D721Med (cell line): ENCODE measurements around the gene SMIM45.

Experiments
- DNase-seq: peaks from one replicate; pipeline ENCODE4 v3.0.0; 2011; ENCODE audit warnings: low spot score; ENCODE audit not compliant: insufficient read length
- FAIRE-seq: peaks from 2 replicates; lab custom pipeline; 2011; peaks lifted over from hg19 to GRCh38; lab: Jason Lieb, UNC
- TF ChIP-seq, protein P1 (sequence below): IDR thresholded peaks from 2 replicates; pipeline ENCODE4 v1.5.1; 2012; ENCODE audit warnings: mild to moderate bottlenecking, control low read depth; ENCODE audit not compliant: insufficient read depth; ENCODE audit errors: missing control alignments

Gene SMIM45

DNA sequence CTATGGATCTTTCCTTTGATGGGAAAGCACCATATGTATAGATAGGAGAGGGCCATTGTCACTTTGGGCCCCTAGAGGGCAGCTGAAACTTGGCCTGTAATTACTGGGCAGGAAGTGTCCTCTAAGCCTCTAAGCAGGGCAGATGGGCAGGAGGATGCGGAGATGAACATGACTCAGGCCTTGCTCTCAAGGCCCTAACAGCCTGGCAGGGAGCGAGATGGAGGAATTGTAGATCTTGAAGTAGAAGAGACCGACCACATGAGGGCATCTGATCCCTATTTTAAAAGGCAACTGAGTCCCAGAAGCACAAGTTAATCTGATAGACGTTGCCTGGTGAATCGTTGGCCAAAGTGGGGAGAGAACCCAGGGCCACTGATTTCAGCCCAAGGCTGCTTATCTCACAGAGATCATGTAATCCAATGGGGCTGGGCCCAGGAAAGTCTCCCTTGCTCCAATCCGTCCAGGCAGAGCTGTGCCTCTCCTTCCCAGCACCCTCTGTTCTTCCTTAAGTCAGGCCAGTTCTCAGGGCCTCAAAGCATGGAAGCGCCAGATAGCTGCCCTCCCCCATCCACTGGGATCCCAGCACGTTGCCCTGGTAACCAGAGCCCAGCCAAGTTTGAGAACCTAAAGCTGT is 14.8 kb downstream of the SMIM45 start:
- DNase-seq, result no peak
- no peak for FAIRE-seq
- TF ChIP-seq, protein P1, sequence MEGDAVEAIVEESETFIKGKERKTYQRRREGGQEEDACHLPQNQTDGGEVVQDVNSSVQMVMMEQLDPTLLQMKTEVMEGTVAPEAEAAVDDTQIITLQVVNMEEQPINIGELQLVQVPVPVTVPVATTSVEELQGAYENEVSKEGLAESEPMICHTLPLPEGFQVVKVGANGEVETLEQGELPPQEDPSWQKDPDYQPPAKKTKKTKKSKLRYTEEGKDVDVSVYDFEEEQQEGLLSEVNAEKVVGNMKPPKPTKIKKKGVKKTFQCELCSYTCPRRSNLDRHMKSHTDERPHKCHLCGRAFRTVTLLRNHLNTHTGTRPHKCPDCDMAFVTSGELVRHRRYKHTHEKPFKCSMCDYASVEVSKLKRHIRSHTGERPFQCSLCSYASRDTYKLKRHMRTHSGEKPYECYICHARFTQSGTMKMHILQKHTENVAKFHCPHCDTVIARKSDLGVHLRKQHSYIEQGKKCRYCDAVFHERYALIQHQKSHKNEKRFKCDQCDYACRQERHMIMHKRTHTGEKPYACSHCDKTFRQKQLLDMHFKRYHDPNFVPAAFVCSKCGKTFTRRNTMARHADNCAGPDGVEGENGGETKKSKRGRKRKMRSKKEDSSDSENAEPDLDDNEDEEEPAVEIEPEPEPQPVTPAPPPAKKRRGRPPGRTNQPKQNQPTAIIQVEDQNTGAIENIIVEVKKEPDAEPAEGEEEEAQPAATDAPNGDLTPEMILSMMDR, result peak; percentile 41

DNA sequence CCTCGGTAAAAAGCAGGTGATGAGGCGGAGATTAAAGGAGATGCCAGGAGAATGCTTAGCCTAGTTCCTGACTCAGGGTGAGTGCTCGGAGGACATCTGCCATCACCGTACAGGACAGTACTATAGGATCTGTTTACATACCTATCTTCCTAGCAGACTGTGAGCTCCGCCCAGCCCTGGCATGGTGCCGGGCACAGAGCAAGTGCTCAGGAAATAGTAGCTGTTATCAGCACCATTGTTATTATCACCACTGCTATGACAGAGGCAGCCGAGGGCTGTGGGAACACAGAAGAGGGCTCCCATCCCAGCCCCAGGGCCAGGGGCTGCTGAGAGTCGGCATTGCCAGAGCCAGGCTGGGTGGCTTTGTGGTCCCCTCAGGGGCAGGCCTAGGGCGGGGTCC is 16.7 kb downstream of the SMIM45 start:
- DNase-seq (no peak), FAIRE-seq (no peak)
- TF ChIP-seq, protein P1, result no peak

DNA sequence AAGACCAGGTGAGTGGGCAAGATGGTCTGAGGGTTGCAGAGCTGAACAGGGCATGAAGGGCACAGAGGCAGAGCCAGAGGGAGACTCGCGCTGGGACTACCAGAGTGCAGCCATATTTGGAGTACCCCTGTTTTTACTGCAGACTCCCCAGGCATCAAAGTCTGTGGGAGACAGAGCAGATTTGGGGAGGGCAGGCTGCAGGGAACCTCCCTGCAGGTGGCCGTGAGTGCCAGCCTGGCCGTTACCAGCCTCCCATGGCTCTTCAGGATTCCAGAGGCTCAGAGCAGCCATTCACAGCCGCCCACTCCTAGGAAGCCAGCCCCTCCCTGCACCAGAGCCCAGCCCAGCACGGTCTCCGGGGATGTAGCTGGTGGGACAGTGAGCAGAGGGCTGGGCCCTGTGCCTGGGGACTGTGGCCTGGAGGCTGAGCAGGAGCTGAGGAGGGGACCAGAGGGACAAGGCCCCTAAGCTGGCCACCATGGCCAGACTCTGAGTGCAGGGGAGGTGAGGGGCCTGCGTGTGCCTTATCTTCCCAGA is 17.2 kb downstream of the SMIM45 start, which contains the start of gene SEPTIN3:
Gene SEPTIN3, plus strand, starts transcription at position 334 of the 537 bp plus-strand sequence. CDS start 2,050 bp downstream, outside the sequence.
- FAIRE-seq (no peak), DNase-seq (no peak)
- TF ChIP-seq, protein P1, result no peak

DNA sequence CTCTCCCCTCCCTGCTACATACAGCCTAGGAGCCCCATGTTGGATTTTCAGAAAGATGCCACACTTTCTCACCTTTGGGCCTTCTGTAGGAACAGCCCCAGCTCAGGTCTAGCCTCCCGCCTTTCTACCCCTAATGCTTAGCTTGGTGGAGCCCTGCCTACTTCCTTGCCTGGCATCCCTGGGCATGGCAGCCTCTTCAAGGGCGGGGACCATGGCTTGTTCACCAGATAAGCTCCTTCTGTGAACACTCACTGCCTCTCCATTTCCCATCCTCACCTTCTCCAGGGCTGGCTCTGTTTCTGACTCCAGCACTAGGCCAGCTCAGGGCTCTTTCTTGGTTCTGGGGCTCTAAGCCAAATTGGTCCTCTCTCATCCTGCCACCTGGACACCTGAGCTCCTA is 18.7 kb downstream of the SMIM45 start:
- TF ChIP-seq, protein P1, result no peak
- no peak for FAIRE-seq
- no peak for DNase-seq

DNA sequence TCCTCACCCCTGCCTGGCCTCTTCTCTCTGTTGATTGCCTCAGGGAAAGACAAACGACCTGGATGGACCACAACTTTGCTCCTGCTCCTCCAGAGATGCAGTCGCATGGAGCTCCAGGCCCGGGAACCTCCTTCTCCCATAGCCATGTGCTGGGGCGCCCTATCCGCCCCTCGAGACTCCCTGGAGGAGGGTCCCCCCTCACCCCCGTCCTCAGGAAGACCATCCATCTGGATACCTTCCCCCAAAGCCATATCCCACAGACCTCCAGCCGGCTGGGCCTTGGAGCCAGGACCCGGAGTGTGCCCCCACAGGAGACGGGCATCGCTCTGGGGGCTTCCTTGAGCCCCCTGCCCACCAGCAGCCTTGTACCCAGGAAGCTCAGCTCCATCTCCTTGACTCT is 19.5 kb downstream of the SMIM45 start:
- DNase-seq, result no peak
- TF ChIP-seq, protein P1, result no peak
- no peak for FAIRE-seq

DNA sequence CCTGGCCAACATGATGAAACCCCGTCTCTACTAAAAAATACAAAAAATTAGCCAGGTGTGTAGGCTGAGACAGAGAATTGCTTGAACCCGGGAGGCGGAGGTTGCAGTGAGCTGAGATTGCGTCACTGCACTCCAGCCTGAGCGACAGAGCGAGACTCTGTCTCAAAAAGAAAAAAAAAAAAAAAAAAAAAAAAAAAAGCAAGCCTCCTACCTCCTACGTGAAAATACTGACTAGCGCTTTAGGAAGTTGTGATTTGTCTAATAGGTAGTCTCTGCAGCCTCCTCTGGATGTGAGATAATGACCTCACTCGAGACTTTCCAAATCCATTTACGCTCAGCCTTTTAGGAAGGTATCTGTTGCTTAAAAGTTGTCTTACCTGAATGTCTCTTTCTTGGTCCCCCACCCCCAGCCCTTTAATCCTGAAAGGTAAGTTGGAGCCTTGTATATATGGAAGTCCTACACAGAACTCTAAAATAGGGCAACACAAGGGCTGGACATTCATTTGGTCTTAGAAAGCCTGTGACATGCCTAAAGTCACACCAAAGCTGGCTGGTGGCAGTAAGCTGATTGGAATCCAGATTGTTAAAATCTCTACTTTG is 22.8 kb downstream of the SMIM45 start:
- DNase-seq, result no peak
- TF ChIP-seq, protein P1, result no peak
- no peak for FAIRE-seq
